Keratinocyte (primary cell): Measurements from ENCODE around the gene TRPV4. TPM values are rescaled to one million over a fixed set of nuclear protein-coding genes. Genes with fewer than 3 reads are reported as not detected.
"Not testable (repeated sequence)": the region's sequence is repeated elsewhere in the genome, so short reads cannot be mapped to it uniquely, and the experiment has no call there.

Experiments used
- DNase-seq: peaks from one replicate; pipeline ENCODE4 v3.0.0-alpha.2; 2011; ENCODE audit warnings: low read depth, missing footprints, low spot score
- FAIRE-seq: peaks from 2 replicates; lab custom pipeline; 2011; peaks lifted over from hg19 to GRCh38; lab: Jason Lieb, UNC
- H2AFZ ChIP-seq: 2 replicates; pipeline ENCODE4 v1.6.0; 2012; ENCODE audit warnings: low read length, control low read depth, inconsistent platforms; ENCODE audit not compliant: control insufficient read depth
- H3K27ac ChIP-seq: 2 replicates; pipeline ENCODE4 v1.5.1; 2011; ENCODE audit warnings: low read length; ENCODE audit not compliant: control insufficient read depth, insufficient read depth
- H3K27me3 ChIP-seq: 3 replicates; pipeline ENCODE4 v1.6.0; 2011; ENCODE audit warnings: low read length; ENCODE audit not compliant: control insufficient read depth, insufficient read depth; ENCODE audit errors: extremely low read depth
- H3K36me3 ChIP-seq, 2 experiments: 2 replicates in 1 of 2; 3 replicates in 1 of 2; pipeline ENCODE4 v1.5.1; 2011; ENCODE audit warnings: low read length in 2 of 2, mild to moderate bottlenecking in 1 of 2; ENCODE audit not compliant: control insufficient read depth in 2 of 2, insufficient read depth in 2 of 2; ENCODE audit errors: extremely low read depth in 1 of 2
- H3K4me1 ChIP-seq: 3 replicates; pipeline ENCODE4 v1.5.1; 2011; ENCODE audit warnings: low read length; ENCODE audit not compliant: control insufficient read depth, insufficient read depth; ENCODE audit errors: extremely low read depth
- H3K4me2 ChIP-seq: 3 replicates; pipeline ENCODE4 v1.6.0; 2011; ENCODE audit warnings: low read depth, low read length; ENCODE audit not compliant: control insufficient read depth, insufficient read depth; ENCODE audit errors: extremely low read depth
- H3K4me3 ChIP-seq, 3 experiments: fragments of 200-600 bp in 1 of 3; sonication (generic) in 1 of 3; 2 replicates in 2 of 3; 3 replicates in 1 of 3; pipeline ENCODE4 v1.5.1; 2011 to 2016; ENCODE audit warnings: low read length in 3 of 3, mild to moderate bottlenecking in 3 of 3, control low read depth in 2 of 3, inconsistent platforms in 1 of 3, low read depth in 1 of 3, mixed read lengths in 1 of 3, mixed run types in 1 of 3, moderate library complexity in 1 of 3; ENCODE audit not compliant: control insufficient read depth in 2 of 3, insufficient read depth in 2 of 3; ENCODE audit errors: extremely low read depth in 1 of 3
- H3K79me2 ChIP-seq: 2 replicates; pipeline ENCODE4 v1.6.0; 2012; ENCODE audit warnings: low read length; ENCODE audit not compliant: control insufficient read depth, insufficient read depth
- H3K9ac ChIP-seq: 3 replicates; pipeline ENCODE4 v1.6.0; 2011; ENCODE audit warnings: low read length; ENCODE audit not compliant: control insufficient read depth, insufficient read depth; ENCODE audit errors: extremely low read depth
- H3K9me1 ChIP-seq: 3 replicates; pipeline ENCODE4 v1.6.0; 2011; ENCODE audit warnings: low read length; ENCODE audit not compliant: control insufficient read depth, insufficient read depth; ENCODE audit errors: extremely low read depth
- H3K9me3 ChIP-seq: 2 replicates; pipeline ENCODE4 v1.5.1; 2012; ENCODE audit warnings: low read depth, low read length; ENCODE audit not compliant: control insufficient read depth
- H4K20me1 ChIP-seq: 3 replicates; pipeline ENCODE4 v1.6.0; 2011; ENCODE audit warnings: low read length; ENCODE audit not compliant: control insufficient read depth, insufficient read depth; ENCODE audit errors: extremely low read depth
- EZH2 ChIP-seq: IDR thresholded peaks from one replicate; pipeline ENCODE4 v1.6.1; 2012; ENCODE audit warnings: inconsistent platforms, mild to moderate bottlenecking, low read length, moderate library complexity
- dilution Hi-C: fragments of 300-500 bp; cut with MboI; formaldehyde crosslinking; loops from one replicate; pipeline ENCODE4 v1.7.0; 2020; ENCODE audit warnings: low sequenced_read_pairs; ENCODE audit not compliant: extremely low pct_ligation_motif_present
- polyA plus RNA-seq, 5 experiments: library from polyadenylated mRNA; depleted of rRNA in 3 of 5; stranded (reverse) in 3 of 5; stranded (forward) in 1 of 5; unstranded in 1 of 5; fragments of >200 nt; gene quantifications; 1 replicate in 1 of 5; 2 replicates in 3 of 5; 3 replicates in 1 of 5; pipeline versions ENCODE4 v1.2.1 to v1.2.3, GENCODE V29; 2011 to 2012; ENCODE audit warnings: missing spikeins in 2 of 5, low read depth in 1 of 5, low replicate concordance in 1 of 5
- TF ChIP-seq, protein P1 (sequence below), 3 experiments: IDR thresholded peaks in 1 of 3; conservative IDR thresholded peaks in 1 of 3; optimal IDR thresholded peaks in 1 of 3; 2 replicates in 2 of 3; 3 replicates in 1 of 3; pipeline versions ENCODE3 to v1.5.1; 2011; ENCODE audit warnings: low read length in 3 of 3, mild to moderate bottlenecking in 3 of 3, moderate library complexity in 2 of 3, control low read depth in 1 of 3, inconsistent platforms in 1 of 3; ENCODE audit not compliant: insufficient read depth in 2 of 3; ENCODE audit errors: extremely low read depth in 1 of 3

TRPV4 gene
- polyA plus RNA-seq, 1 donor (not counting 4 experiments of a cell fraction or from before 2014, with no cell fraction given), result 0.46 TPM

GRCh38 chr12:109864916-109865315 lies 31.7 kb upstream of the TRPV4 start:
- peak; percentile 84 for DNase-seq
- H3K4me1 ChIP-seq, result peaks cover 32% of the 10 kb centered on the region
- H3K9me3 ChIP-seq, result no peaks in the 10 kb centered on the region
- H3K4me2 ChIP-seq, result peak overlapping the region; percentile 29
- peaks cover 4 to 9% of the 10 kb centered on the region in 2 experiments for H3K36me3 ChIP-seq
- H3K27me3 ChIP-seq, result no peaks in the 10 kb centered on the region
- FAIRE-seq, result peak; percentile 69
- no peaks in the 10 kb centered on the region for H4K20me1 ChIP-seq
- H3K4me3 ChIP-seq, result no peak overlapping the region
- dilution Hi-C loops, result no loop called here
- H3K9ac ChIP-seq, result peak overlapping the region; percentile 6
- no peak overlapping the region for H2AFZ ChIP-seq
- H3K27ac ChIP-seq, result peak overlapping the region; percentile 45
- H3K9me1 ChIP-seq, result peaks cover 2% of the 10 kb centered on the region
- no peak for TF ChIP-seq EZH2
- TF ChIP-seq, protein P1, sequence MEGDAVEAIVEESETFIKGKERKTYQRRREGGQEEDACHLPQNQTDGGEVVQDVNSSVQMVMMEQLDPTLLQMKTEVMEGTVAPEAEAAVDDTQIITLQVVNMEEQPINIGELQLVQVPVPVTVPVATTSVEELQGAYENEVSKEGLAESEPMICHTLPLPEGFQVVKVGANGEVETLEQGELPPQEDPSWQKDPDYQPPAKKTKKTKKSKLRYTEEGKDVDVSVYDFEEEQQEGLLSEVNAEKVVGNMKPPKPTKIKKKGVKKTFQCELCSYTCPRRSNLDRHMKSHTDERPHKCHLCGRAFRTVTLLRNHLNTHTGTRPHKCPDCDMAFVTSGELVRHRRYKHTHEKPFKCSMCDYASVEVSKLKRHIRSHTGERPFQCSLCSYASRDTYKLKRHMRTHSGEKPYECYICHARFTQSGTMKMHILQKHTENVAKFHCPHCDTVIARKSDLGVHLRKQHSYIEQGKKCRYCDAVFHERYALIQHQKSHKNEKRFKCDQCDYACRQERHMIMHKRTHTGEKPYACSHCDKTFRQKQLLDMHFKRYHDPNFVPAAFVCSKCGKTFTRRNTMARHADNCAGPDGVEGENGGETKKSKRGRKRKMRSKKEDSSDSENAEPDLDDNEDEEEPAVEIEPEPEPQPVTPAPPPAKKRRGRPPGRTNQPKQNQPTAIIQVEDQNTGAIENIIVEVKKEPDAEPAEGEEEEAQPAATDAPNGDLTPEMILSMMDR (optimal IDR thresholded peaks at IDR 0.05 in 1 of 3, IDR thresholded peaks at IDR 0.05 in 1 of 3, conservative IDR thresholded peaks at IDR 0.05 in 1 of 3; ENCODE audit: extremely low read depth in 1 of 3, insufficient read depth in 2 of 3, low read length in 3 of 3), result no peak
- peaks cover 13% of the 10 kb centered on the region for H3K79me2 ChIP-seq

DNA sequence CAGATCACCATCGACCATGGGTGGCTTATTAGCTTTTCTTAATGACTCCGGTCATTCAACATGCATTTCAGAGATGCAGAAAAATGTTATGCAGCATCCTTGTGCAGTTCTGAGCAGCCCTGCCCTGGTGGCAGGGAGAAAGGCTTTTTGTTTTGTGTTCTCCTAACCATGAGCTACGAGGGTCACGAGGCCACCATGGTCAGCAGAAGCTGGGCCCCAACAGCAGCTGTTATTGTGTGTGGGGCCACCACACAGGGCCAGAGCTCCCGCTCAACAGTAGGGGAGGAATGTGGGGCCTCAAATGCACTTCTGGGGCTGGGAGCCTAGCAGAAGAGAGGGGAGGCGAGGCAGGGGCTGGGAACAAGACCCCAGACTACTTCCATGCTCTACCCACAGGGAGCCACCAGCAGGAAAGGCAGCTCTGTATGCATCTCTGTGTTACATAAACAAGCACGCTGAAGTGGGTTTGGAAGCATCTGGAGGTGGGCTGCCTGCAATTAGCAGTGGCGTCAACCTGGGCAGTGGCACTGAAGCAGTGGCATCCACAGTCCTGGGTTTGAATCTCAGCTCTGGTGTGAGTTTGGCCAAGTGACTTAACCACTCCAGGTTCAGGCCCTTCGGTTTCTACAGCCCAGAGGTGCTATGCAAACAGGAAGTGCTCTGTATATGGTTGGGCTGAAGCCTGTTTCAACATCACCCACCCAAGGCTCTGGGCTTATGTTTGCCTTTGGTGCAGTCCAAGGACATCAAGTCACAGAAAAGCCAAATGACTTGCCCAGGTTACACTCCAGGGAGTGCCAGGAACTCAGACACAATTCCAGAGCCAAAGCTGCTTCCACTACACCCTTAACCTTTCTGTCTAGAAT lies 30.9 kb upstream of the TRPV4 start:
- Histone ChIP-seq H3K9me3 (no peaks in the 10 kb centered on the region), H3K36me3 (peaks cover 4 to 9% of the 10 kb centered on the region in 2 experiments), H3K4me1 (peaks cover 31% of the 10 kb centered on the region), H3K79me2 (peaks cover 13% of the 10 kb centered on the region), H3K4me2 (peak overlapping the region; percentile 6), H3K9ac (peak overlapping the region; percentile 4), H2AFZ (no peak overlapping the region), H3K27ac (peak overlapping the region; percentile 45), H3K9me1 (peaks cover 2% of the 10 kb centered on the region), H4K20me1 (no peaks in the 10 kb centered on the region), H3K4me3 (no peak overlapping the region), H3K27me3 (no peaks in the 10 kb centered on the region)
- FAIRE-seq (peak; percentile 26), DNase-seq (no peak)
- TF ChIP-seq, protein P1 (optimal IDR thresholded peaks at IDR 0.05 in 1 of 3, IDR thresholded peaks at IDR 0.05 in 1 of 3, conservative IDR thresholded peaks at IDR 0.05 in 1 of 3; ENCODE audit: extremely low read depth in 1 of 3, insufficient read depth in 2 of 3, low read length in 3 of 3), result no peak
- TF ChIP-seq EZH2, result no peak
- dilution Hi-C loops, result no loop called here

- H3K9me3 ChIP-seq, H3K79me2 ChIP-seq, H3K27ac ChIP-seq, H3K4me2 ChIP-seq, H2AFZ ChIP-seq, dilution Hi-C loops, H3K9ac ChIP-seq, H4K20me1 ChIP-seq, H3K27me3 ChIP-seq, H3K9me1 ChIP-seq, H3K4me3 ChIP-seq, FAIRE-seq, DNase-seq: not testable (repeated sequence)
- Histone ChIP-seq H3K4me1 (peaks cover 19% of the 10 kb centered on the region), H3K36me3 (peaks cover 10 to 15% of the 10 kb centered on the region in 2 experiments)
Measured at GRCh38 chr12:109862491-109862890, 29.3 kb upstream of the TRPV4 start.
